WTC11 (cell line): Measurements from ENCODE around the gene RIGI. TPM values are rescaled to one million over a fixed set of nuclear protein-coding genes. Genes with fewer than 3 reads are reported as not detected.

Source experiments
- AR ChIP-seq: fragments of 250-450 bp; sonication (Bioruptor Pico); IDR thresholded peaks from 2 replicates; pipeline ENCODE4 v1.9.0; 2021; ENCODE audit warnings: mild to moderate bottlenecking
- EMX1 ChIP-seq: fragments of 250-450 bp; sonication (Bioruptor Pico); IDR thresholded peaks from 2 replicates; pipeline ENCODE4 v1.8.0; 2021; ENCODE audit warnings: mild to moderate bottlenecking
- ESRRA ChIP-seq: sonication (generic); formaldehyde crosslinking; IDR thresholded peaks from 2 replicates; pipeline ENCODE4 v1.8.1; 2022; ENCODE audit warnings: mild to moderate bottlenecking, missing genetic modification reagents, borderline replicate concordance
- FOXP1 ChIP-seq: sonication (generic); formaldehyde crosslinking; IDR thresholded peaks from 2 replicates; pipeline ENCODE4 v1.8.0; 2022; ENCODE audit warnings: missing genetic modification reagents, mild to moderate bottlenecking, moderate library complexity, borderline replicate concordance
- GABPB1 ChIP-seq: sonication (generic); formaldehyde crosslinking; IDR thresholded peaks from 2 replicates; pipeline ENCODE4 v1.8.1; 2023; ENCODE audit warnings: mild to moderate bottlenecking, missing genetic modification reagents
- GTF2I ChIP-seq: fragments of 250-450 bp; sonication (Bioruptor Pico); conservative IDR thresholded peaks from 2 replicates; pipeline ENCODE4 v1.4.0; 2021; ENCODE audit warnings: mild to moderate bottlenecking
- HMGA2 ChIP-seq: fragments of 250-450 bp; sonication (Bioruptor Pico); IDR thresholded peaks from 2 replicates; pipeline ENCODE4 v1.4.0; 2021; ENCODE audit warnings: mild to moderate bottlenecking, moderate library complexity
- IRF1 ChIP-seq: sonication (generic); formaldehyde crosslinking; IDR thresholded peaks from 2 replicates; pipeline ENCODE4 v1.8.0; 2023; ENCODE audit warnings: missing genetic modification reagents
- IRF2 ChIP-seq: sonication (generic); formaldehyde crosslinking; IDR thresholded peaks from 2 replicates; pipeline ENCODE4 v1.8.0; 2022; ENCODE audit warnings: low read depth, missing genetic modification reagents, borderline replicate concordance
- KAT7 ChIP-seq: sonication (generic); formaldehyde crosslinking; IDR thresholded peaks from 2 replicates; pipeline ENCODE4 v1.8.1; 2023; ENCODE audit warnings: missing genetic modification reagents, mild to moderate bottlenecking, borderline replicate concordance
- MLX ChIP-seq: sonication (generic); formaldehyde crosslinking; IDR thresholded peaks from 2 replicates; pipeline ENCODE4 v1.8.1; 2023; ENCODE audit warnings: mild to moderate bottlenecking, missing genetic modification reagents, moderate library complexity
- NFE2L1 ChIP-seq: sonication (generic); formaldehyde crosslinking; IDR thresholded peaks from 2 replicates; pipeline ENCODE4 v1.8.1; 2023; ENCODE audit warnings: missing genetic modification reagents
- NR1H2 ChIP-seq: sonication (generic); formaldehyde crosslinking; IDR thresholded peaks from 2 replicates; pipeline ENCODE4 v1.9.0; 2021; ENCODE audit warnings: mild to moderate bottlenecking, moderate library complexity, missing genetic modification reagents
- SMAD3 ChIP-seq: sonication (generic); formaldehyde crosslinking; IDR thresholded peaks from 2 replicates; pipeline ENCODE4 v1.8.0; 2022; ENCODE audit warnings: missing genetic modification reagents, mild to moderate bottlenecking, borderline replicate concordance
- TP53 ChIP-seq: sonication (generic); formaldehyde crosslinking; IDR thresholded peaks from 2 replicates; pipeline ENCODE4 v1.8.1; 2023; ENCODE audit warnings: mild to moderate bottlenecking, missing genetic modification reagents
- ZBTB21 ChIP-seq: sonication (generic); formaldehyde crosslinking; IDR thresholded peaks from 2 replicates; pipeline ENCODE4 v1.8.1; 2023; ENCODE audit warnings: mild to moderate bottlenecking, missing genetic modification reagents, borderline replicate concordance
- ZBTB43 ChIP-seq: sonication (generic); formaldehyde crosslinking; IDR thresholded peaks from 2 replicates; pipeline ENCODE4 v1.8.1; 2023; ENCODE audit warnings: mild to moderate bottlenecking, missing genetic modification reagents
- ZNF317 ChIP-seq: sonication (generic); formaldehyde crosslinking; IDR thresholded peaks from 2 replicates; pipeline ENCODE4 v1.8.1; 2023; ENCODE audit warnings: low read depth, mild to moderate bottlenecking, moderate library complexity, missing genetic modification reagents, borderline replicate concordance
- ZNF396 ChIP-seq: fragments of 250-450 bp; sonication (Bioruptor Pico); IDR thresholded peaks from 2 replicates; pipeline ENCODE4 v1.8.0; 2021; ENCODE audit warnings: mild to moderate bottlenecking, moderate library complexity, borderline replicate concordance
- ZNF512 ChIP-seq: sonication (generic); formaldehyde crosslinking; IDR thresholded peaks from 2 replicates; pipeline ENCODE4 v1.8.1; 2022; ENCODE audit warnings: missing genetic modification reagents, borderline replicate concordance
- ZNF532 ChIP-seq: fragments of 250-450 bp; sonication (Bioruptor Pico); IDR thresholded peaks from 2 replicates; pipeline ENCODE4 v1.9.0; 2021; ENCODE audit warnings: mild to moderate bottlenecking, borderline replicate concordance
- total RNA-seq: library from RNA; stranded (reverse); gene quantifications from 3 replicates; pipeline ENCODE4 v1.2.3, GENCODE V29; 2021
- TF ChIP-seq, protein P1 (sequence below): sonication (generic); formaldehyde crosslinking; IDR thresholded peaks from 2 replicates; pipeline ENCODE4 v1.8.1; 2022; ENCODE audit warnings: mild to moderate bottlenecking, moderate library complexity, missing genetic modification reagents
- TF ChIP-seq, protein P2 (sequence below): sonication (generic); formaldehyde crosslinking; IDR thresholded peaks from 2 replicates; pipeline ENCODE4 v1.8.1; 2022; ENCODE audit warnings: low read depth, mild to moderate bottlenecking, moderate library complexity, missing genetic modification reagents, borderline replicate concordance

The RIGI gene
- total RNA-seq, 1 experiment from 2014 or later: 7.5 TPM

DNA sequence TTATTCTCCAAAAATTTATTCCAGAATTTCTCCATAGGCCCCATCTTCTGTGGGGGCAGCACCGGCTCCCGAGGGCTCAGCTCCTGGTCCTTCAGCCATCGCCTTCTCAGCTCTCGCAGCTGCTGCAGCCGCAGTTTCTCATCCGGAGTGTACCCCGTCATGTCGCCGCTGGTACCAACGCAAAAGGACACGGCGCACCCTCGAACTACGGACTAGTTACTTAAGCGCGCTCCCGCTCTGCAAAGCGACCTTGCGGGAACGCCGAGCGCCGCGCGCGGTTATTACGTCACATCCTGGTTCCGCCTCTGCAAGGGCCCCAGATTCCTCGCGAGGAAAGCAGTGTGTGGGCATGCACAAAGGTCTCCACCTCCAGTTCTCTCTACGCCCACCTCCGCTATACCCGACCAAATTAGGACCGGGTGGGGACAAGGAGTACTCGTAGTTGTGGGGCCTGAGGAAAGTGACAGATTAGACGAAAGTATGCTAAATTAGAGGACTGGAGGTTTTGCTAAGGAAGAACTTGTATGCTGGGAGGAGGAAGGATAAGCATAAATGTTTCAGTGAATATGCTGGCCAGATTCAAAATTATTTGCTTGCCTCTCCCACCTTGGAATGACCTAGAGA is 47.0 kb upstream of the RIGI start, which contains the start of gene NDUFB6 (continued):
- TF ChIP-seq ZNF512 (CRISPR knock-in tag) (no peak), TP53 (CRISPR knock-in tag) (0 out of 2 replicates have a peak, but pooled peaks have one; percentile 44), ZNF317 (CRISPR knock-in tag) (0 out of 2 replicates have a peak, but pooled peaks have one; percentile 32), NR1H2 (CRISPR knock-in tag) (no peak), ZBTB43 (CRISPR knock-in tag) (no peak), IRF2 (CRISPR knock-in tag) (no peak), HMGA2 (CRISPR knock-in tag) (no peak), AR (CRISPR knock-in tag) (no peak), ZNF532 (CRISPR knock-in tag) (no peak), KAT7 (CRISPR knock-in tag) (0 out of 2 replicates have a peak, but pooled peaks have one; percentile 37), ZBTB21 (CRISPR knock-in tag) (peak; percentile 66; the same call in 1 of the 2 replicates), GTF2I (CRISPR knock-in tag) (no peak), NFE2L1 (CRISPR knock-in tag) (no peak), IRF1 (no peak), ESRRA (no peak), EMX1 (CRISPR knock-in tag) (no peak), SMAD3 (CRISPR knock-in tag) (peak; percentile 81), GABPB1 (peak; percentile 64; the same call in 1 of the 2 replicates), MLX (CRISPR knock-in tag) (no peak), FOXP1 (CRISPR knock-in tag) (no peak; the same call in 1 of the 2 replicates), ZNF396 (no peak)
- TF ChIP-seq, protein P1, sequence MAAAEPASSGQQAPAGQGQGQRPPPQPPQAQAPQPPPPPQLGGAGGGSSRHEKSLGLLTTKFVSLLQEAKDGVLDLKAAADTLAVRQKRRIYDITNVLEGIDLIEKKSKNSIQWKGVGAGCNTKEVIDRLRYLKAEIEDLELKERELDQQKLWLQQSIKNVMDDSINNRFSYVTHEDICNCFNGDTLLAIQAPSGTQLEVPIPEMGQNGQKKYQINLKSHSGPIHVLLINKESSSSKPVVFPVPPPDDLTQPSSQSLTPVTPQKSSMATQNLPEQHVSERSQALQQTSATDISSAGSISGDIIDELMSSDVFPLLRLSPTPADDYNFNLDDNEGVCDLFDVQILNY (CRISPR knock-in tag): 0 out of 2 replicates have a peak, but pooled peaks have one; percentile 70
- TF ChIP-seq, protein P2, sequence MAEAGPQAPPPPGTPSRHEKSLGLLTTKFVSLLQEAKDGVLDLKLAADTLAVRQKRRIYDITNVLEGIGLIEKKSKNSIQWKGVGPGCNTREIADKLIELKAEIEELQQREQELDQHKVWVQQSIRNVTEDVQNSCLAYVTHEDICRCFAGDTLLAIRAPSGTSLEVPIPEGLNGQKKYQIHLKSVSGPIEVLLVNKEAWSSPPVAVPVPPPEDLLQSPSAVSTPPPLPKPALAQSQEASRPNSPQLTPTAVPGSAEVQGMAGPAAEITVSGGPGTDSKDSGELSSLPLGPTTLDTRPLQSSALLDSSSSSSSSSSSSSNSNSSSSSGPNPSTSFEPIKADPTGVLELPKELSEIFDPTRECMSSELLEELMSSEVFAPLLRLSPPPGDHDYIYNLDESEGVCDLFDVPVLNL (CRISPR knock-in tag): no peak
